GM23248 (cell line): ENCODE data around the gene ARPC5.

Experiments
- EZH2 ChIP-seq: fragments of 200-600 bp; sonication (generic); IDR thresholded peaks from 2 replicates; pipeline ENCODE4 v1.6.1; 2018; ENCODE audit warnings: antibody characterized with exemption, mild to moderate bottlenecking; ENCODE audit not compliant: insufficient read depth, poor library complexity, severe bottlenecking
- EZH2phosphoT487 ChIP-seq: fragments of 200-600 bp; sonication (generic); IDR thresholded peaks from 2 replicates; pipeline ENCODE4 v1.6.1; 2018; ENCODE audit warnings: antibody characterized with exemption, moderate library complexity, mild to moderate bottlenecking, low read depth; ENCODE audit not compliant: insufficient read depth

DNA sequence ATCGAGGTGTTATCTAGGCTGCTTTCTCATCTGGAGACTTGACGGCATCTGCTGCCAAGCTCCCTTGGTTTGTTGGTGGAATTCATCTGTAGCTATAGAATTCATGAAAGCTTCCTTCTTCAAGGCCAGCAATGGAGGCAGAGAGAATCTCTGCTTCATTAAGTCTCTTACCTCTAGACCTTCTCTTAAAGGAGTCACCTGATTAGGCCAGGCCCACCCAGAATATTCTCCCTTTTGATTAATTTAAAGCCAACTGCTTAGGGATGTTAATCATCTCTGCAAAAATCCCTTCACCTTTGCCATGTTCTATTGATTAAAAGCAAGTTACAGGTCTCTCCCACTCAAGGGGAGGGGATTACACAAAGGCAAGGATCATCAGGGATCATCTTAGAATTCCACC, 40.0 kb downstream of the ARPC5 start:
- no peak for TF ChIP-seq EZH2phosphoT487
- no peak for TF ChIP-seq EZH2
